Neural crest cell (in vitro differentiated cells): ENCODE data around the gene TMC5. TPM values are rescaled to one million over a fixed set of nuclear protein-coding genes. Genes with fewer than 3 reads are reported as not detected.

Source experiments
- DNase-seq: peaks from one replicate; pipeline ENCODE4 v3.0.0; 2021; ENCODE audit warnings: low read depth, mixed read lengths, low spot score
- H3K27ac Mint-ChIP-seq: one replicate; pipeline ENCODE4 v1.8.0; 2021; ENCODE audit warnings: mild to moderate bottlenecking, mixed read lengths; ENCODE audit not compliant: unreplicated experiment
- H3K27me3 Mint-ChIP-seq: 2 replicates; pipeline ENCODE4 v1.8.0; 2021; ENCODE audit warnings: low read depth, mild to moderate bottlenecking, mixed read lengths
- H3K36me3 Mint-ChIP-seq: 2 replicates; pipeline ENCODE4 v1.8.0; 2021; ENCODE audit warnings: low read depth, mild to moderate bottlenecking, mixed read lengths
- H3K4me1 Mint-ChIP-seq: 2 replicates; pipeline ENCODE4 v1.8.0; 2021; ENCODE audit warnings: mixed read lengths
- H3K4me3 Mint-ChIP-seq: one replicate; pipeline ENCODE4 v1.8.0; 2021; ENCODE audit warnings: mild to moderate bottlenecking, mixed read lengths
- H3K9me3 Mint-ChIP-seq: 2 replicates; pipeline ENCODE4 v1.8.0; 2021; ENCODE audit warnings: mixed read lengths
- CTCF ChIP-seq: fragments of 200-600 bp; sonication (generic); conservative IDR thresholded peaks from 2 replicates; pipeline ENCODE4 v1.5.0; 2021; ENCODE audit warnings: antibody characterized with exemption, mild to moderate bottlenecking
- total RNA-seq: library from RNA; stranded (reverse); gene quantifications from 2 replicates; pipeline ENCODE4 v1.2.1, GENCODE V29; 2021

Gene TMC5
- total RNA-seq, 1 donor from 2014 or later: not detected

GRCh38 chr16:19379838-19380237 is 37.8 kb upstream of the TMC5 start:
- Mint-ChIP-seq H3K36me3 (no peaks in the 10 kb centered on the region), H3K27ac (no peak overlapping the region), H3K9me3 (no peaks in the 10 kb centered on the region), H3K27me3 (peaks cover 26% of the 10 kb centered on the region), H3K4me3 (no peak overlapping the region), H3K4me1 (no peaks in the 10 kb centered on the region)
- no peak for TF ChIP-seq CTCF
- no peak for DNase-seq

GRCh38 chr16:19380328-19380727 is 37.4 kb upstream of the TMC5 start:
- H3K4me3 Mint-ChIP-seq: no peak overlapping the region
- H3K27me3 Mint-ChIP-seq: peaks cover 29% of the 10 kb centered on the region
- no peaks in the 10 kb centered on the region for H3K9me3 Mint-ChIP-seq
- H3K27ac Mint-ChIP-seq: no peak overlapping the region
- DNase-seq: no peak
- H3K4me1 Mint-ChIP-seq: no peaks in the 10 kb centered on the region
- no peak for TF ChIP-seq CTCF
- H3K36me3 Mint-ChIP-seq: no peaks in the 10 kb centered on the region

- Mint-ChIP-seq H3K4me3 (no peak overlapping the region), H3K27me3 (peaks cover 30% of the 10 kb centered on the region), H3K9me3 (no peaks in the 10 kb centered on the region), H3K4me1 (no peaks in the 10 kb centered on the region), H3K36me3 (no peaks in the 10 kb centered on the region), H3K27ac (no peak overlapping the region)
- DNase-seq: no peak
- TF ChIP-seq CTCF: no peak
Measured at GRCh38 chr16:19382084-19382801, 35.4 kb upstream of the TMC5 start.

GRCh38 chr16:19382887-19383816 is 34.5 kb upstream of the TMC5 start:
- Mint-ChIP-seq H3K4me1 (no peaks in the 10 kb centered on the region), H3K9me3 (no peaks in the 10 kb centered on the region), H3K27ac (no peak overlapping the region), H3K27me3 (peaks cover 33% of the 10 kb centered on the region), H3K4me3 (no peak overlapping the region), H3K36me3 (no peaks in the 10 kb centered on the region)
- no peak for DNase-seq
- TF ChIP-seq CTCF: no peak

- no peaks in the 10 kb centered on the region for H3K9me3 Mint-ChIP-seq
- no peak for DNase-seq
- peaks cover 46% of the 10 kb centered on the region for H3K27me3 Mint-ChIP-seq
- H3K36me3 Mint-ChIP-seq: peaks cover 2% of the 10 kb centered on the region
- H3K27ac Mint-ChIP-seq: no peak overlapping the region
- H3K4me3 Mint-ChIP-seq: no peak overlapping the region
- TF ChIP-seq CTCF: no peak
- H3K4me1 Mint-ChIP-seq: peaks cover 3% of the 10 kb centered on the region
Measured at GRCh38 chr16:19384656-19385055, 33.0 kb upstream of the TMC5 start.
